C1 segment of cervical spinal cord (tissue), 14 donors: ENCODE results near the gene FGD4.

ENCODE experiments used
- DNase-seq, 14 donors: peaks; one replicate each; lab custom pipeline; 2025; lab: John Stamatoyannopoulos, UW

Gene FGD4

GRCh38 chr12:32399370-32400113 is at the start of gene FGD4:
Gene FGD4, plus strand, starts transcription at chr12:32399558.
- peak; percentile 22 to 80 (median 58) for DNase-seq

- no peak for DNase-seq
Observed at GRCh38 chr12:32353540-32353939, 45.8 kb upstream of the FGD4 start.

GRCh38 chr12:32357601-32358249 is 41.6 kb upstream of the FGD4 start:
- no peak for DNase-seq

DNA sequence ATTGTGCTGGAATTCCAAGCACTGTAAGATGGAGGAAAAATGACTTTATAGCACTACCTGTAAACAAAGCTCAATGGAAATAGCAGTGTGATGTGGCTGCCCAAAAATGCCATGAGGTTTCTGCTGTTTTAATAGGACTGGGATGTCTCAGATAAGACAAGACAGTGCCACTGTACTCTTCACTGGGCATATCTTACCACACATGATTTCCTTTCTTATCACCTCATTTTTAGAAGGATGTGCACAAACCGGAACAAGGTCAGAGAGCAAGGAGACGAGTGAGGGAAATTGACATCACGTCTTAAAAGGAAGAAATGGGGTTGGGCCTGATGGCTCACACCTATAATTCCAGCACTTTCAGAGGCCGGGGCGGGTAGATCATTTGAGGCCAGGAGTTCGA is 38.4 kb upstream of the FGD4 start:
- no peak for DNase-seq

- no peak for DNase-seq
Observed at GRCh38 chr12:32362892-32363291, 36.5 kb upstream of the FGD4 start.

DNA sequence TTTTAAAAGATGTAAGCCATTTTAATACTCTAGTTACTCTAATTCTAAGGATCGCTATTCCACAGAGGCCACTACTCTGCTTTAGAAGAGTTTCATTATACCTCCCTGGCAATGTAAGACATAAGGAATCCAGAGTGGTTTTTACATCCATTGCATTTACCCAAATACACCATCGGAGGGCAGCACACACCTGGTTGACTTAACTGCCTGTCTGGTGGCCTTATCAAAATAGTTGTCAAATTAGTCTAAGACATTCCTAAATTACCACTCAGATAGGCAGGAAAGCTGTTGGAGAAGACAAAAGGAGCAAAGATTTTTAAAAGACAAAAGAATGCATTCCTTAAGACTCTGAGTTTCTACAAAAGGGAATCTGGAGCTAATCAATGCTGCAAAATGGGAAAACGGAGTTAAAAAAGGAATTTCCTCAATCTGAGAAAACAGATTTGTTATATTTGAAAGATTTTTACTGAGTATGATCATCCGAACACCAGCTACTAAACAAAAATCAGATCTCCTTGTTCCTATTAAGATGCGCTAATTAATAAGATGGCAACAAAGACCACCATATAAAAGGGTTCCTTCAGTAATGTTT is 33.8 kb upstream of the FGD4 start:
- peak in 6 of 14 donors; percentile 1 to 12 (median 10) for DNase-seq

DNA sequence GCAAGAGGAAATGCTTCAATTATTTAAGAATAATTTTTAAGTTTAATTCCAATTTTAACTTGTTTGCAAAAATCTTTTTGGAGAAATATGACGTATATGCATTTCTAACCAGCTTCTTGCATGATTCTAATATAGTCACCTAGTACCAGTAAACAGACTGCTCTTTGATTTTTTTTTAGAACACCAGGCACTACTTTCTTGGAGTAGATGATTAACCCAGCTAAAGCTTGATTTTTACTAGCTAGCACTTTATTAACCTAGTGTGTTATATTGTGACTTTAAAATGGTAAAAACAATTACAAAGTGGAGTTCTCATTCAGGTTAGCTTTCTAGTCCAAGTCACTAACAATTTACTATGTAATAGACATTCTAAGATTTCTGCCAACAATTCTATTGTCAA is 32.6 kb upstream of the FGD4 start:
- no peak for DNase-seq

DNA sequence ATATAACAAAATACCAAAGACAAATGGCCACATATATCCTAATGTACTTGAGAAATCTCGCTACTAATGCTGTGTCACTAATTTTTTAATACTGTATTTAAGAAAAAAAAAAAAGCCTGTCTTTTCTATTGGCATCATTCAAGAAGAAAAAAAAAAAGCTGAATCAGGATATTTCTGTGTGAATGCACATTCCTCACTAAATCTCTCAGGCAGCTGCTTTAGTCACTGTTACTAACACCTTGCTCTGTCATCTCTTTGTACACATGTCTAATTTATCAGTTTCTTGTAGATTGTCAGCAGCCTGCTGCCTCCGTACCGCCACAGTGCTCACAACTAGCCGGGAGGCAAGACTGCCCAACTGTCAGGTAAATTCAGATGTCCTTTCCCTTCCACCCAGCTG is 32.0 kb upstream of the FGD4 start:
- DNase-seq, result no peak

GRCh38 chr12:32369202-32369601 is 30.2 kb upstream of the FGD4 start:
- no peak for DNase-seq

DNA sequence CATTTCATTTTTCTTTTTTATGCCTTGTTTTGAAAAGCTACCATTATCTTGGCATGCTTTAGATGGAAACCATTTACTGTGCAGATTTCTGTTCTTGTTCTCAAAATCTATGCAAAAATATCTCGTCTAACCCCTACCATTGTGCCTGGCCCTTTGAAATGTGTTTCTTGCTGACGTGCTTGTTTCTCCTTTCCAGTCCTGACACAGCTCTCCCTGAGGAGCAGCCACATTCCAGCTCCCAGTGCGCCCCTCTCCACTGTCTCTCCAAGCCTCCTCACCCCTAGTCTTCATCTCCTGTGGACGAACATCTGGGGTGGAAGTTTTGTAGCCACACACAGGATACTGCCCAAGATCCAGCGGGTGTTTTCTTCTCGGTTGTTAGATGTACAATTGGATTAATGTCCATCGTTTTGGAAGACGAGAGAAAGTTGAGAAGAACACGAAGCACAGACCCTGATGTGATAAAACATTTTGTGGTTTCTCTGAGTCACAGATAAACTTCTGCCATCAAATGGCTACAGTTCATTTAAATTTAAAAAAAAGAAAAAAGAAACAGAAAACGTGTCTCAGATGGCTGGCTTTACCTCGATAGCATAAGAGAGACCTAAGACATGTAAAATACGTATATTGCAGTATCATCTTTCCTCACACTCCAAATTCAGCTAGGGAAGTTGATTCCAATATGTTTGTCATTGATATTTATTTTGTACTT is 21.9 kb upstream of the FGD4 start:
- DNase-seq, result no peak

GRCh38 chr12:32379213-32379612 is 20.1 kb upstream of the FGD4 start:
- no peak for DNase-seq

DNA sequence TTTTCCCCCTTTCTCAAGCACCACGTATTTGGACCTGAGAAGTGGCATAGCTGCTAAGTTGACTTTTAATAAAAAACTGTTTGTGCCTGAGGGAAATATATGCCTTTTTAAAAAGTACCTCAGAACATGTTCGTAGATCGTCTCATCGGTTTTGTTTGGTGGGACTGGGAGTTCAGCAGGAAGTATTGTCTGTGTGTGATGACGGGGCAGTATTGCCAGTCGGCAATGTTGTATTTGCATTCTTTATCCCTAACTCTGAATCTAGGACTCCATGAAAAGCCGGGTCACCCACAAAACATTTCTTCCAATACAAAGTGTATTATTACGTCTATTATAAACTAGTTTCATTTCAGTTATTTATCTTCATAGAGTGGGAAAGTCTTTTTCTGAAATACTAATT is 19.7 kb upstream of the FGD4 start:
- DNase-seq, result no peak

- DNase-seq, result no peak
Observed at GRCh38 chr12:32382226-32382625, 17.1 kb upstream of the FGD4 start.

DNA sequence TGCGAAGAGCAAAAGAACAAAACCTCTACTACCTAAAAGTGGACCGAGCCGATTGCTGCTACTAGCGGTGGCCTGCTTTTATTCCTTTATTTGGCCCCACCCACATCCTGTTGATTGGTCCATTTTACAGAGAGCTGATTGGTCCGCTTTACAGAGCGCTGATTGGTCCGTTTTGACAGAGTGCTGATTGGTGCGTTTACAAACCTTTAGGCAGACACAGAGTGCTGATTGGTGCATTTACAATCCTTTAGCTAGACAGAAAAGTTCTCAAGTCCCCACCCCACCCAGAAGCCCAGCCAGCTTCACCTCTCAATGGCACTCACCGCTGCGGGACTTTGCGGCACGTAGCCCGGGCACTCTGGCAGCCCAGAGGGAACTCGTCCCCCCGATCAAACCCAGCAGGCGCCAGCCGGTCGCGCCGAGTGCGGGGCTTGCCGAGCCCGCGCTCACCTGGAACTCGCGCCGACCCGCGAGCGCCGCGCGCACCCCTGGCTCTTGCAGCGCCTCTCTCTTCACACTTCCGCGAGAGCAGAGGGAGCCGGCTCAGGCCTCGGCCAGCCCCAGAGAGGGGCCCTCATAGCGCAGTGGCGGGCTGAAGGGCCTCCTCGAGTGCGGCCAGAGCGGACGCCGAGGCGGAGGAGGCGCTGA is 8.7 kb upstream of the FGD4 start:
- DNase-seq, result peak in 1 of 14 donors; percentile 2

DNA sequence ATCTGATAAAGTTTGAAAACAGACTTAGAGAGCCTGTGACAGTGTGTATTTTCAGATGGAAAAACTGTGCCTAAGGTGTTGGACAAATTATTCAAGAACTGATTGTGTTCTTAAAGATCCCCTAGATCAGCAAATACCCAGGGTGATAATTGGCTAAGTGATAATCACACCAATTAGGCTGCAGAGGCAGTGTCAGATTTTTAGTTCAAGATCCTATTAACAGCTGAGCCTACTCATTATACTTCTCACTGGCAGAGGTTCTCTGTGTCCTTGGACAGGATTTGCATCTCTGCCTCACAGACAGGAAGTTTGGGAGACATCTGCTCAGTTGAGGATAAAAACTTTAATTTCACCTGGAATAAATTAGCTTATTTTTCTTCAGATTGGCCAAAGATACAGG is 4.3 kb upstream of the FGD4 start:
- DNase-seq, result no peak

DNA sequence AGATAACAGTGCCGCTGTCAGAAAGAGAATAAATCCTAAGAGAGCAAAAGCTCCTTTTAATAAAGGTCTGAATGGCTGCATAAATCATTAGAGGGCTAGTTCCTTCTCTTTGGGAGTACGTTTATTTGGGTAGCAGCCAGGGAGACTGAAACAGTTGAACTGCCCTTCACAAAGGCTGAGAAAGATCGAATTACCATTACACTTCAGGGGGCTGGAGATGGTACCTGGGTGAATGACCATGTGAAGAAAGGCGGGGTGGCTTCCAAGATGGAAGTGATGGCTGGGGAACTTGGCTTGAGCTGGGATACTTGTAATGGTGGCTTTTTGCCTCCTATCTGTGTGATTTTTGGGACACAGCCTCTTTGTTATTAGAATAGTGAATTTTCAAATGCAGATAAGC is 1.7 kb upstream of the FGD4 start:
- DNase-seq, result peak in 1 of 14 donors; percentile 3

DNA sequence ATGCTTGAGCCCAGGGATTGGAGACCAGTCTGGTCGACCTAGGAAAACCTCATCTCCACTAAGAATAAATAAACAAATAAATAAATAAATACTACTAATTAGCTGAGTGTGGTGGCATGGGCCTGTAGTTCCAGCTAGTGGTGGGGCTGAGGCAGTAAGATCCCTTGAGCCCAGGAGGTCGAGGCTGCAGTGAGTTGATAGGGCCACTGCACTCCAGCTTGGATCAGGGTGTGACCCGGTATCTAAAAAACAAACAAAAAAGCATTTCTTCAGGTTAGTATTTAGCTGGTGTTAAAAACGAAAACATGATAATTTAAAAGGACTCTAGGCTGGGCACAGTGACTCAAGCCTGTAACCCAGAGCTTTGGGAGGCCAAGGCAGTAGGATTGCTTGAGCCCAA is 1.2 kb upstream of the FGD4 start:
- DNase-seq, result no peak

- no peak for DNase-seq
Observed at GRCh38 chr12:32398816-32399369, 465 bp upstream of the FGD4 start.

DNA sequence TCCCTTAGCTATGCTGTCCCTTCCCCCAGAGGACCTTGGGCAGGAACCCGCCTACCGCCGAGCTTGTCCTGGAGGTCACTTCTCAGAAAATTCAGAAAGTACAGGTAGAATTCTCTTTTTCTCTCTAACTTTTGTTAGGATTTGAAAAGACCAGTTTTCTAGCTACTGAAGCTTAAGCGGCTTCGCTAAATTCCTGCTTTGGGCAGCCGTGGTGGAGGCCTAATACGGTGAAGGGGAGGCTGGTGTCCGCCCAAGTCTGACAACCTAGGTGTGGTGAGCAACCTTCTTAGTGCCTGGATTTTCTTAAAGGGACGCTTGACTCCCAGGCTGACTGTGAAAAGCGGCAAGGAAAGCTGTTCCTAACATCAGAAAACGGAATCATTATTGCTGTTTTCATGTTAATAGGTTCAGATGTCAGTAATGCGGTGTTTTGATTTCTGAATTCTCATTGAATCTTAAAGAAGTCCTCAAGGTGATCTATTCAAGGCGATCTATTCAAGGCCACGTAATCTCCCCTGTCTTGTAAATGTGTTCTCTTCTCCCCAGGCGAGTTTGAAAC is 835 bp downstream of the FGD4 start:
- DNase-seq, result no peak

- no peak for DNase-seq
Observed at GRCh38 chr12:32400866-32401265, 1.5 kb downstream of the FGD4 start.

- no peak for DNase-seq
Observed at GRCh38 chr12:32402170-32402569, 2.8 kb downstream of the FGD4 start.
